ENCODE data around the gene ADAT1.

- no peak for TF ChIP-seq CTCF (IDR thresholded peaks at IDR 0.05)
- TF ChIP-seq POLR2A (IDR thresholded peaks at IDR 0.05) = no peak
Observed at GRCh38 chr16:75606507-75606906, 16.6 kb downstream of the ADAT1 start.
